ENCODE measurements around the gene SORBS2.

DNA sequence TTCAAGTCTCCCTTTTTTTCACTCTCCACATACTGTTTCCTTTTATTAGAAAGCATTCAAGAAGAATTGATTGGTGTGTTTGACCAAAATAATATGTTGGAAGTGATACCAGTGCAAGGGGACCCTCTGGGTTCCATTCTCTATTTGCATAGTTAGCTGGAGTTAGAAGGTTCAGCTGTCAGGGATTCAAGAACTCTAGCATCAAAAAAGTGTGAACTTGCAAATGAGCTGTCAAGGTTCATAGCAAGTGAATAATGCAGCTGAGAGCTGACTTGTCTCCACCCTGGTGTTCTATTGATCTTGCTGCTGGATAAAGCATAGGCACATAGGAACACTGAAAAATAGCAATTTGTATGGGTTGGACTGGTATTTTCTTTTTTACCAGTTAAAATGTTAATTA, 73.2 kb downstream of the SORBS2 start:
- TF ChIP-seq, protein P1, sequence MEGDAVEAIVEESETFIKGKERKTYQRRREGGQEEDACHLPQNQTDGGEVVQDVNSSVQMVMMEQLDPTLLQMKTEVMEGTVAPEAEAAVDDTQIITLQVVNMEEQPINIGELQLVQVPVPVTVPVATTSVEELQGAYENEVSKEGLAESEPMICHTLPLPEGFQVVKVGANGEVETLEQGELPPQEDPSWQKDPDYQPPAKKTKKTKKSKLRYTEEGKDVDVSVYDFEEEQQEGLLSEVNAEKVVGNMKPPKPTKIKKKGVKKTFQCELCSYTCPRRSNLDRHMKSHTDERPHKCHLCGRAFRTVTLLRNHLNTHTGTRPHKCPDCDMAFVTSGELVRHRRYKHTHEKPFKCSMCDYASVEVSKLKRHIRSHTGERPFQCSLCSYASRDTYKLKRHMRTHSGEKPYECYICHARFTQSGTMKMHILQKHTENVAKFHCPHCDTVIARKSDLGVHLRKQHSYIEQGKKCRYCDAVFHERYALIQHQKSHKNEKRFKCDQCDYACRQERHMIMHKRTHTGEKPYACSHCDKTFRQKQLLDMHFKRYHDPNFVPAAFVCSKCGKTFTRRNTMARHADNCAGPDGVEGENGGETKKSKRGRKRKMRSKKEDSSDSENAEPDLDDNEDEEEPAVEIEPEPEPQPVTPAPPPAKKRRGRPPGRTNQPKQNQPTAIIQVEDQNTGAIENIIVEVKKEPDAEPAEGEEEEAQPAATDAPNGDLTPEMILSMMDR (IDR thresholded peaks at IDR 0.05): no peak
- no peak for TF ChIP-seq POLR2A (IDR thresholded peaks at IDR 0.05)
